Hypothalamus (tissue), 51 donors: ENCODE results near the gene NAV3.

ENCODE experiments used
- DNase-seq, 51 donors: peaks; one replicate each; lab custom pipeline; 2025; lab: John Stamatoyannopoulos, UW

The NAV3 gene

DNA sequence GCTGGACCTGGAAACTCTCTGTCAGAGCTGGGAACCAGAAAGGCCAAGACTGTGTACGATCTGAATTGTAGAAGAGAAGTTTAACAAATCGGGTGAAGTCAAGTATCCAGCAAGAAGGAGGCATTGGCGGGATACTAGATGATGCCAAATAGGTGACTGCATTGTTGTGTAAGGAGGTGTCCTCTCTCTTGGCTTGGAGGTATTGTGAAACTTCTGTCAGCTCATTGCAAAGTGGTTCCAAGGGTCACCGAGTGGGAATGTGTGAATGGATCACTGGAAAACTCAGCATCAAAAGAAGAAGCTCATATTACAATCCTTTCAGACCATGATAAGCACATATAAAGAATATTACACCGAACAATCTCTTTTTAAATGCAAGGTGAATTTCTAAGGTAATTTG, 11.7 kb downstream of the NAV3 start:
- DNase-seq, result no peak

DNA sequence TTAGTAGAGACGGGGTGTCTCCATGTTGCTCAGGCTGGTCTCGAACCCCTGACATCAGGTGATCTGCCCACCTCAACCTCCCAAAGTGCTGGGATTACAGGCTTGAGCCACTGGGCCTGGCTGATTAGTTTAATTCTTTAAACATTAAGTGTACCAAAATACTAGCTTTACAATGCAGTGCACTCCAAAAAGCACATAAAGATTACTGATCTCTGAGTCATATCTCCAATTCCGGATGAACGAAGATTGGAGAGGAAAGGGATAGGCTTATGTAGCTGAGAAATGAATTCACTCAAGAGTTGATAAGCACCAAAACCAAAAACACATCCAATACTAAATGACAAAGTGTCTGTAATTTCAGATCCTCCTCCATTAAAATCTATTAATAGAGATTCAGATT, 15.1 kb downstream of the NAV3 start:
- DNase-seq, result no peak

DNA sequence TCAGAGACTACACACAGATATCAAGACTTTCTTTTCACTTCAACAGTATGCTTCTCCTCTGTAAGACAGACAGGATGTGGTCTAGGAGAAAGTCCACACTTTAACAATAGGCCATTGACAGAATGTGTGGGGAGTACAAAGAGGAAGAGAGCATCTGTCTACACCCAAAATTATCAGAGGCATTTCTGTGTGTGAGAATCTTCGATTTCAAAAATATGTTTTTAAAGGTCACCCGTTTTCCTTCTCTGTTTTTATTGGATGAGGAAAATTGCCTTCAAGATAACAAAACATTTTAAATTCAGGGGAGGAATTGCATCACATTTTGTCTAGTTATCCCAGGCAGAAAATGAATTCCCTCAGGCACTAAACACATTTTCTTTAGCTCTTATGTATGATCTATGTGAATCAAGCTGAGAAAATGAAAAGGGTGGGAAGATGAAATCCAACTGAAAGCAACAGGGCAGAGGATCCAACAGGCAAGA, 16.4 kb downstream of the NAV3 start:
- DNase-seq, result no peak

DNA sequence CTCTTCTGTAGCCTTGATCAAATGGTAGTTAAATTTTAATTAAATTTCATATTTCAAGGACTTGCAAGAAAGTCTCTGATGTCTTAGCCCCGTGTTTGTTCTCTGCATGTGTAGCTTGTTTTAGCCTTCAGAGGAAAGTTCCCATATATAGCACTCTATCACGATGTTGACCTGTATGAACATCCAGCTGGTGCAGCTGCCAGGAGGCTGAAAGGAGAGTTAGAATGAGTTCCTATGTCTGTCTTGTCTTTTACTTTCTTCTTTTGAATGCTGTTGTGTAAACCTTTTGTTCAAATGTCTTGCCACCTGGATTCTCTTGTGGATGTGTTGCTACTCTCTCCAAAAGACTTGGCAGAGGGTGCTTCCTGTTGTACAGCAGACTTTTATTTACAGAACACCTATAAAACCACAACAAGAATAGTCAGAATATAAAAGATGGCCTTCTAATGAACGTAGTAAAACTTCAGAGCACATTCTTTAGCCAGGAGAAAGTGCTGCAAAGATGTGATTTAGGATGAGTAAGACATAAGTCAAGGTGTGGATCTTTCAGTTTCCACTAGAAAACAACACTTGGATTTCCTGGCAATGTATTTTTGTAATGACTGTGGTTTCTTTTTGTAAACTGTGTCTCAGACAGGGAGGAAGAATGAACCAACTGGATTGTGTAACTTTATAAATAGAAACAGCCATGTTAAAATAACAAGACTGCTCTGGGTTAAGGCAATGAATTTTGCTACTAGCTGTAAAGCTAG, 17.2 kb downstream of the NAV3 start:
- peak in 1 of 51 donors; percentile 16 for DNase-seq

DNA sequence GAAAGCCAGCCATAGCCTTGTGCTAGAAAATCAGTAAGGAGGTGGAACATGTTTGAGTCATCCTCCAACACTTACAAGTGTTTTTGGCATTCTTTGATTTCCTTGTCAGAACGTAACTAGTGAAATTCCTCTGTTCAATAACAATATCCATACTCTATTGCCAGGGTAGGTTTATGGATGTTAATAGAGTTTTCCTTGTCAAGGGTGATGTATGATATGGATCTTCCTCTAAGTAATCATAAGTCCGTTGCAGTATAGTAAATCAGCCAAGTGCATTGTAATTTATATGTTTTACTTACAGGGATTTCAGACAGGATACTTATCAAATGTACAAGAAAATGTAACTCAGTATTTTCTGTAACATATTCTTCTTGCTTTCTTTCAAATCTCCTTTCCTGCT, 19.4 kb downstream of the NAV3 start:
- DNase-seq, result no peak

DNA sequence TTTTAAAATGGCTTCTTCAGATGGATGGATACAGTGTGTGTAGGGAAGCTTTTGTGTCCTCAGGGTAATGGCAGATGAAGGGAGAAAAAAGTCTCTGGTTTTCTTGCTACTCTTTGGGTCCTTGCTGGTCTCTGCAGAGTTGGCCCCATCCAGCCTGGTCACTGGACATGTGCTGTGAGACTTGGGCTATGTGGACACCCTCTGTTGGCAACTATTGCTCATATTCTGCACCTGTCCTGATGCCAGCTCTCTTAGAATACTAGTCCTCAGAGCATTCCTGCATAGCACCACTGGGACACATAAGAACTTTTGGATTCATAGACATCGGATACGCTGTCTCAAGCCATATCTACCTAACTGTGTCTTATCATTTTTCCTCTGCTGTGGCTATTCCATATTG, 20.0 kb downstream of the NAV3 start:
- DNase-seq, result no peak

DNA sequence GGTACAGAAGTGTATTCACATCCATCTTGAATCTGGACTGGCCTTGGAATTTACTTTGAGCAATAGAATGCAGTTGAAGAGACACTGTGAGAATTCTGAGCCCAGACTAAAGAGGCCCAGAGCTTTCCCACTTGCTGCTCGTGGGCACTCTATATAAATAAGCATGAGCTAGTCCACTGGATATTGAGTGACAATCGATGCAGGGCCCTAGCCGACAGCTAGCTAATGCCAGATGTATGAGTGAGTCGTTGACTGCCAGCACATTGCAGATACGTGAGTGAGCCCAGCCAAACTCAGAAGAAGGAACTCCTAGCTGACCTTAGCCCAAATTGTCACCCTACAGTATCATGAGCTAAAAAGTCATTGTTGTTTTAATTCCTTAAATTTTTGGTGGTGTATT, 24.9 kb downstream of the NAV3 start:
- DNase-seq, result peak in 2 of 51 donors; percentile 6 to 10

DNA sequence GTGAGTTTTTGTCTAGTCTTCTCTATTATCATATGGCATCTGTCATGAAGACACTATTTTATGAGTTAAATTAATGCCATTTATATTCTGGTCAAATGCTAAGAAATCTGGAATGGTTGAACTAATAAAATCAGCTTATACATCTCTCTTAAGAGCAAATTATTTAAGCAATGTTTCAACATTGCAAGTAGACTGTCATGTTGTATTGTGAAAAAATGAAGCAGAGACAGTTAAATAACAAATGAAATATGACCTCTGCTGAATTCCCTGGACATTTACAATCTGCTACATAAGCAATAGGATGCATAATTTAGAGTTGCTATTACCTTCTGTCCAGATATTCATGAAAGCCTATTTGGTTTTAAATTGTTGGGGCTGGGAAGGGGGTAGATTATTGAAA, 30.6 kb downstream of the NAV3 start:
- no peak for DNase-seq

DNA sequence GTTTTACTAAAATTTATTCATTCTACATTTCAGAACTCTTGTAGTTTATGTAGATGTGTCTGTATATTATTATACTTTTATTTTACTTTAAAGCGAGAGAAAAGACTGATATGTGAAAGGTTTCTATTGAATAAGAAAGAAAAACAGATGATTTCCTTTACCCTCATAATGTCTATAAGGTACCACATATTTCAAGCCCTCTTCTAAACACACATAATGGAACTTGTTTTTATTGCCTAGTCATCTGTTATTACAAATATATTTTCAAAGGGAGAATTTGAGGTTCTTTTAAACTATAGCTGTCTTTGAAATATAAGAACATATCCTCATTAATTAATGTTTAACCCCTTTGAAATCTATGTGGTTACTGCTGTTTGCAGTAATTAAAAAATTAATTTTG, 34.5 kb downstream of the NAV3 start:
- DNase-seq, result no peak

DNA sequence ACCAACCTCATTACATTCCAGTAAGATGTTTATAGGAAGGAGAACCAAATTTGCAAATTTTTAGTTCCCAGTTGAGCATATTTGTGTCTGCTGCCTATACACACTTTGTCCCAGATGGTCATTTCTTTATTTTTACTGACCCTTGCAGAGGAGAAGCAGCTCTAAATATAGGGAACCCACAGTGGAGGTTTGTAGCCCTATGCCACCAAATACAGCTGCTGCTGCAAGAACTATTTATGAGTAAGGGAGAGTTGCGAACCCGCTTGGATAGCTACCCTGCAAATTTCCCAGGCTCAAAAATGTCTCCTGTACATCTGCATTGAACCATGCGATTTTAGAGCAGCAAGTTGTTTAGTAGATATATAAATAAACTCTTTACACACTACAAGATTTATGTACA, 48.2 kb downstream of the NAV3 start:
- DNase-seq, result no peak

DNA sequence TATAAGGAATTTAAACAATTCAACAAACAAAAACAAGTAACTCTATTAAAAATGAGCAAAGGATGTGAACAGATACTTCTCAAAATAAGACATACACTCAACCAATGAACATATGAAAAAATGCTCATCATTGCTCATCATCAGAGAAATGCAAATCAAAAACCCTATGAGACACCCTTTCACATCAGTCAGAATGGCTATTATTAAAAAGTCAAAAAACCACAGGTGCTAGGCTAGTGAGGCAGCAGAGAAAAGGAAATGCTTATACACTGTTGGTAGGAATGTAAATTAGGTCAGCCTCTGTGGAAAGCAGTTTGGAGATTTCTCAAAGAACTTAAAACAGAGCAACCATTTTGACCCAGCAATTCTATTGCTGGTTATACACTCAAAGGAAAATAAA, 52.0 kb downstream of the NAV3 start:
- no peak for DNase-seq

DNA sequence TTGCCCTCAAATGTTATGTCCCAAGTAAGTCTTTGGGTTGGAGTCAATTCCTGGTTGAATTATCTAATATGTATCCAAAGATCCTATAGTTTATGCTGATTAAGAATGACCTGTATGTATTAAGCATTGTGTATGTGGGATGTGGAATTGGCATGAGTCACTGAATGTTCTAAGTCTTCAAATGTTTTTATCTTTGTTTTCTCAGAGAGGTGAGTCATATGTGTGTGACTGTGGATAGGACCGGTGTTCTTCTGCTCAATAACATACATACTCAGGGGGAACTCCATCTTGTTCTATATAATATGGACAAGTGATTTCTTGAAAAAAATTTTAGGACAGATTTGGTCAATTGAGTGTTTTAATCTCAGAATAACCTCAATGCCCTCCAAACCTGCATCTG, 57.9 kb downstream of the NAV3 start:
- DNase-seq, result no peak

DNA sequence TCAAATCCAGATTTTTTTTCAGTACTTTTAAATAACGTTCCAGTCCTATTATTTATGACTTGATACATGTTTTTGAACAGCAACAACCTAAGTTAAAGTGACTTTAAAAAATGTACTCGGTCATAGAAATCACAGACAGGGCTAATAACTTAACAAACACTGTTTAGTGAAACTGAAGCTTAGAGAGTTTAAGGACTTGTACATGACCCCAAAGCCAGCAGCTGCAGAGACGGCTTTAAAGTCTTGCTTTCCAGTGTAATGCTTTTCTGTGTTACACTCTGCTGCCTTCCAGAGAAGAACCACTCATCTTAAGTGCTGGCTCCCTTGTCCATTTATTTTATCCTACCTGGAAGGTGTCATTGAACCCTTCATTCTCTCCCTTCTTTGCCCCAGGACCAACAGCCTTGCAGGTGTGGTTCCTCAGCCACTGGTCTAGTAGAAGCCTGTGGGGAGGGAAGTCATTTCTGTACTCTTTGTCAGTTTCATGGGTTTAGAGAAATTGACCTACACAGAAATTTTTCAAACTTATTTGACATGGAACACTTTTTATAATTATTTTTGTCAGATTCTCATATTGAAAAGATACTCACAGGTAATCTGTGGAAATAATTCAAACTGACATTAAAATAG, 60.9 kb downstream of the NAV3 start:
- no peak for DNase-seq

DNA sequence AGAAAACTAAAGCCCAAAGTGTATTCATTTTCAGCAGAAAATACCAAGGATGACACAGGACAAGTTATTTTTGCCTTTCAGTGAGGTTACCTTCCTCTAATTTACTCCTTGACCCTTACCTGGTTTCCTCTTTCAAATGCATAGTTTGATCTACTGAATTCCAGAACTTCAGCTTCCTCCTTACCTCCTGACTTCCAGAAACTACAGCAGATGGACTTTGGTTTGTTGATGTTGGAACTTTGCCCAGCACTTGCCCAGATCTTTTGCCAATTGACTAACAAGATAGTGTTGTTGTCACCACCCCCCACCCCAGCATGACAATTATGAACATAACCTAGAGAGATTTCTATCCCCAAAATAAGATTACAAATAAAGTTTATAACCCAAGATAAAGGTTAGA, 63.2 kb downstream of the NAV3 start:
- DNase-seq, result no peak

DNA sequence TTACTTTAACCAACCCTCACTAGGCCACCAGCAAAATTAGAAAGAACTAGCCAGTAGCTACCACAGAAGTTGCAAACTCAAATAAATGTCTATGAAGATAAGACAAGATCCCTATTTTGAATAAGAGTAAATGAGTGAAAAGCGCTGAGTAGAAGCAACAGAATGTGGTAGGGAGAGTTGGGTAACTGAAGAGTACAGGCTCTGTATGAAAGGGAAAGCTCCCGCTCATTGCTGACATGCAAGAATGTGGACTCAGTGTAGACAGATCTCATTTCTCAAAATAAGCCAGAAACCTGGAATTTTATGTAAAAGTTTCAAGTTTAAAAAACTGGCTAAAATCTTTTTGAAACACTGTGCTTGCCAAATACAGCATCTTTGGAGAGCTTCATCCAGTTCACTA, 63.9 kb downstream of the NAV3 start:
- DNase-seq, result no peak

DNA sequence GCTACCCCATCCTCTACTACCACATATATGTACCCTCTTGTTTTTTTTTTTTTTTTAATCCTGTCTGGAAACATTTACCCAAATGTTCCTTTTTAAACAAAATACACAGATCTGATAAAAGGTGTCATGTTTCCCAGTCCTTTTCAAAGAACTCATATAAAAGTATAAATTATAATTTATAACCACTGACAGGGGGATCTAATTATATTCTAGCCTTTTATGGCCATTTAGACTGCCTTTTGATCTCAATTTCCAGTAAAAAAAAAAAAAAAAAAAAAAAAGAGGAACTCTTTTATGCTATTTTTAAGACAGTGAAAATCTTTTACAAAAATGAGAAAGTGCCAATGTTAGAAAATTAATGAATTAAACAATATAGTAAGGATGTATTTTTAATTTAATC, 65.0 kb downstream of the NAV3 start:
- no peak for DNase-seq

DNA sequence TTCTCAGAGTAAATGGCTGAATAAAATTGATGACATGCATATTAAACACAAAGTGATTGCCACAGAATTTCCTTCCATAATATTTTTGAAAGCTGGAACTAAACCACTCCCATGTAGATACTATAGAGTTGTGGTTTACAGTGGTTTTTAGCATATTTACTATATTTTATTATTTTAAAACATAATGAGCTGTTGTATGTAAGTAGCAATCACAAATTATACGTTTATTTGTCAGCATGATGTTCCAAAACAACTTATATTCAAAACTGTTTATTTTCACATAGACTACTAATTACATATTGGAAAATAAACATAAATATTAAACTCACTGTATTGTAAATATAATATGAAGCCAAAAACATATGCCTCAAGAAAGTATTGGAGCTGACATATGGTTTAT, 77.2 kb downstream of the NAV3 start:
- no peak for DNase-seq

DNA sequence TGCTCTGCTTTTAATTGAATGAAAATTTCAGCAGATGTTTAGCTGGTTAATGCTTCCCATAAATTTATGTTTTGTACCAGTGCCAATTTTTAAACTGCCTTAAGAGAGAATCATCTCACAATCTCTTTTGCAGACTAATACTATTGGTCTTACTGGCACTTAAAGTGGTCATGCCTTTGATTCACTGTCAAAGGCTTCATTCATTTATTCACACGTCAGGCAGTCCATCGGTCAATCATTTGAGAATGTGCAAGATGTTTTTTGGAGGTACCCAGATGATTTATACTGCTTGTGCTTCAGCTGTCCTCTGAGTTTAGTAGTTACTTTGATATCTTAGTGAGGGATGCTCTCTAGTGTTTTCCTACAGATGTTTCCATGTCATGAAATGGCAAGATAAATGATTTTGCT, 83.4 kb downstream of the NAV3 start:
- DNase-seq, result no peak

DNA sequence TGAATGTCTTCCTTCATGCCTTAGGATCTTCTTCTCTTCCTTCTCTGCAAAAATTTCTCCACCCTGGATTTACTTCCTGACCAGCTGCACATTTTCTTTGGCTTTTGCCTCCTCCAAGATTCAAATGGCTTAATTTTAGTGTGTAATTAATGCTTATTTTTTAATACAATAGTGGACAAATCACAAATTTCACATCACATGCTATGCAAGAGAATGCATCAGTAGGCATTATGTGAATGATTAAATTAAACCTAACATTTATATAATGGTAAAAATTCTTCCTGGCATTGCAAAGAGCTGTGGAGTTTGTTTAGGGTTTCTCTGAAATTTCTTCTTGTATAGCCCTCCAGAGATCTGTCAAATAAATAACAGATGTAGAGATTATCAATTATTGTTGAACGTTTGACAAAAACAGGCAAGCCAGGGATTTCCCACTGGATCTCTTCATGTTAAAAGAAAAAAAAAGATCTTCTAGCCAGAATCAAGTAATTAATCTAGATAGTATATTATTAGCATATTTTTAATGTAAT, 84.4 kb downstream of the NAV3 start:
- no peak for DNase-seq

DNA sequence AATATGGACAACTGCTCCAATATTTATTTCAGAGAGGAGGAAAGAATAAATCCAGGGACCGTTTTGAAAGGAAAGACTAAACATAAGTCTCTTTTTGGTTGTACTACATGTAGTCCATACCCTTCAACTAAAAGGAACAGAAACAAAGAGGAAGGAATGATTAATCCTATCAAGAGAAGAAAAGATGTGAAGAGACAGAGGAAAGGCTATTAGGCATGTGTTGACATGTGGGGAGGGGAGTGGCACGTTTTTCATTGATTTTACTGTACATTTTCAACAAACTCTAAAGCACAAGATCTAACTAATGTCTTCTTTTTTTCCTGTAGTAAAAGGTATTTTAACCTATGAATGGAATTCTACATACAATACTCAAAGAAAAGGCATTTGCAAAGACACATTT, 85.6 kb downstream of the NAV3 start:
- no peak for DNase-seq

DNA sequence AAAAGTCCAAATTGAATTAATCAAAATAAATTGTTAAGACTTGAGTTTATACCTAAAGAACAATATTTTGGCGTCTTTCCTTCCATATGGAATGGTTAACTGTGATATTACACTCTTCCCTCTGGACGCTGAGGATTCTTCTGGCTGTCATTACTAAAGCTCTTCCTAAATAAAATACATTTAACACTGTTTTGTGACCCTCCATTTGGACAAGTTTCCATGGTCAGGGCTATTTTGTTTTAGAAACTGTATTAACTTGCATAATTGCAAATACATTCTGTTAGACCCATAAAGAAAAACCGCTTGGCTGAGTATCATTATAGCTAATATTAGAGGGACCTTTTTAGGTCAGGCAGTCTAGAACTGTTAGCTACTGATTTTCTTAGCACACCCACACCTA, 87.4 kb downstream of the NAV3 start:
- DNase-seq, result no peak

DNA sequence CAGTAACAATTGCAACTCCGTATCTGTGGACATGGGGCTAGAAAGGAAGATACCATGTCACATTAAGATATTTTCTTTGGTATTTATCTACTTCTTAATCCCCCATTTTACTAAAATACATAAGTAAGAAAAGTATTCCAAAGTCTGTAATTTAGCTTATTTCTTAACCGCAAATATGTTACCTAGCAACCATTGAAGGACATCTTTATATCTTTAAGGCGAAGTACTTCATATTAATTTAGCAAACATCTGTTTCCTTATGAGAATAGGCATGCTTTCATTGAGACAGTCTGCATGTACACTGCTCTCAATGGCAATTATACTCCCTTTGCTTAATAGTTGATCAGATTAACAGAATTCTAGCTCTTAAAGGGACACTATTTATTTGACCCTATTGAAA, 88.8 kb downstream of the NAV3 start:
- DNase-seq, result no peak
